IPS DF 4.7 (cell line): ENCODE data around the gene ZSCAN16.

Experiments
- DNase-seq: peaks from one replicate; pipeline ENCODE4 v3.0.0-alpha.2; 2013; ENCODE audit warnings: low spot score; ENCODE audit errors: extremely low read depth

The ZSCAN16 gene

GRCh38 chr6:28171271-28171670 is 46.9 kb downstream of the ZSCAN16 start:
- DNase-seq, result no peak

GRCh38 chr6:28172006-28172405 is 47.6 kb downstream of the ZSCAN16 start:
- DNase-seq, result no peak

GRCh38 chr6:28176373-28176772 is 52.0 kb downstream of the ZSCAN16 start:
- no peak for DNase-seq
